PC-3 (cell line): Measurements from ENCODE around the gene MTRFR. TPM values are rescaled to one million over a fixed set of nuclear protein-coding genes. Genes with fewer than 3 reads are reported as not detected.

Experiments used
- ATAC-seq: fragments of 200-7000 bp; cut with Tn5 transposase; 2 replicates; pipeline ENCODE4 v1.9.1; 2020; ENCODE audit warnings: mild to moderate bottlenecking, moderate library complexity
- BruUV-seq: library from RNA; stranded (reverse); fragments of 400-500 nt; replicated peaks from 2 replicates; lab custom pipeline; 2021; lab: Mats Ljungman, UMichigan
- CTCF ChIA-PET: fragments of 300-600 bp; sonication (Branson Sonifier 250); formaldehyde crosslinking; loops from one replicate; lab custom pipeline; 2022; ENCODE audit warnings: antibody characterized with exemption; lab: Charles Lee
- POLR2A ChIA-PET: fragments of 300-600 bp; sonication (Branson Sonifier 250); formaldehyde crosslinking; loops from one replicate; lab custom pipeline; 2022; ENCODE audit warnings: antibody characterized with exemption; ENCODE audit not compliant: unreplicated experiment; lab: Charles Lee
- DNase-seq: peaks from one replicate; pipeline ENCODE4 v3.0.0-alpha.2; 2015
- H2AFZ ChIP-seq: fragments of 300-600 bp; sonication (generic); 2 replicates; pipeline ENCODE4 v1.6.0; 2016; ENCODE audit warnings: antibody characterized with exemption, low read length
- H3F3A ChIP-seq: fragments of 300-600 bp; sonication (generic); one replicate; pipeline ENCODE4 v1.6.0; 2017; ENCODE audit warnings: antibody characterized with exemption, low read length, control low read depth, mild to moderate bottlenecking; ENCODE audit not compliant: unreplicated experiment
- H3K27ac ChIP-seq: fragments of 300-600 bp; sonication (generic); 2 replicates; pipeline ENCODE4 v1.5.1; 2016; ENCODE audit warnings: mild to moderate bottlenecking, low read length
- H3K27me3 ChIP-seq: fragments of 300-600 bp; sonication (generic); 2 replicates; pipeline ENCODE4 v1.6.1; 2016; ENCODE audit warnings: low read length, mixed read lengths
- H3K36me3 ChIP-seq: fragments of 300-600 bp; sonication (generic); 2 replicates; pipeline ENCODE4 v1.6.1; 2016; ENCODE audit warnings: low read depth, mixed run types, low read length, mixed read lengths
- H3K4me1 ChIP-seq: fragments of 300-600 bp; sonication (generic); 2 replicates; pipeline ENCODE4 v1.5.1; 2016; ENCODE audit warnings: low read length; ENCODE audit not compliant: insufficient read depth
- H3K4me2 ChIP-seq: fragments of 300-600 bp; sonication (generic); 2 replicates; pipeline ENCODE4 v1.6.0; 2016; ENCODE audit warnings: low read length
- H3K4me3 ChIP-seq: fragments of 300-600 bp; sonication (generic); 2 replicates; pipeline ENCODE4 v1.5.1; 2016; ENCODE audit warnings: mild to moderate bottlenecking, low read length, mixed read lengths
- H3K79me2 ChIP-seq: fragments of 300-600 bp; sonication (generic); 2 replicates; pipeline ENCODE4 v1.6.1; 2017; ENCODE audit warnings: low read length, mixed read lengths
- H3K9ac ChIP-seq: fragments of 300-600 bp; sonication (generic); 2 replicates; pipeline ENCODE4 v1.6.0; 2016; ENCODE audit warnings: mild to moderate bottlenecking, low read length
- H3K9me2 ChIP-seq: fragments of 300-600 bp; sonication (generic); replicated peaks from 2 replicates; pipeline ENCODE4 v1.6.1; 2016; ENCODE audit warnings: mixed run types, low read length, mixed read lengths
- H3K9me3 ChIP-seq: fragments of 300-600 bp; sonication (generic); 2 replicates; pipeline ENCODE4 v1.6.1; 2016; ENCODE audit warnings: low read length, mixed read lengths
- H4K20me1 ChIP-seq: fragments of 300-600 bp; sonication (generic); 2 replicates; pipeline ENCODE4 v1.6.1; 2016; ENCODE audit warnings: low read length, mixed read lengths
- CTCF ChIP-seq: fragments of 300-600 bp; sonication (generic); conservative IDR thresholded peaks from 2 replicates; pipeline ENCODE4 v1.5.1; 2017; ENCODE audit warnings: antibody characterized with exemption, low read depth, mild to moderate bottlenecking, low read length
- EZH2 ChIP-seq: fragments of 300-600 bp; sonication (generic); IDR thresholded peaks from one replicate; pipeline ENCODE4 v1.6.1; 2017; ENCODE audit warnings: antibody characterized with exemption, mild to moderate bottlenecking, low read length; ENCODE audit not compliant: unreplicated experiment
- EZH2phosphoT487 ChIP-seq: fragments of 300-600 bp; sonication (generic); IDR thresholded peaks from 2 replicates; pipeline ENCODE4 v1.6.1; 2018; ENCODE audit warnings: mild to moderate bottlenecking, antibody characterized with exemption, low read length, borderline replicate concordance
- intact Hi-C: fragments of 100-400 bp; cut with micrococcal nuclease; formaldehyde crosslinking; loops from 2 replicates; pipeline ENCODE4 v1.9.0; 2023
- total RNA-seq: library from RNA; depleted of rRNA; stranded (reverse); fragments of >200 nt; gene quantifications from 2 replicates; pipeline ENCODE4 v1.2.3, GENCODE V29; 2014

The MTRFR gene
- total RNA-seq, 1 experiment from 2014 or later = 23.2 TPM

- CTCF ChIA-PET = no interaction called here
These were observed 55.6 kb downstream of the MTRFR start for GRCh38 chr12:123288751-123289346.

GRCh38 chr12:123289911-123290310, 56.7 kb downstream of the MTRFR start:
- Histone ChIP-seq H4K20me1 (no peaks in the 10 kb centered on the region), H3K4me3 (no peak overlapping the region), H3K36me3 (peaks cover 14% of the 10 kb centered on the region; the same call in 1 of the 2 replicates), H3K27me3 (no peaks in the 10 kb centered on the region), H3K4me1 (peaks cover 11% of the 10 kb centered on the region), H3K4me2 (no peak overlapping the region), H3K79me2 (no peaks in the 10 kb centered on the region), H3K27ac (no peak overlapping the region), H3K9ac (no peak overlapping the region), H3K9me3 (no peaks in the 10 kb centered on the region), H3K9me2 (no peaks in the 10 kb centered on the region), H3F3A (no peaks in the 10 kb centered on the region), H2AFZ (no peak overlapping the region)
- TF ChIP-seq CTCF (no peak), EZH2 (no peak), EZH2phosphoT487 (no peak)
- intact Hi-C loops = no loop called here
- DNase-seq (no peak), ATAC-seq (no peak)
- ChIA-PET POLR2A (no interaction called here), CTCF (no interaction called here)
- no TSS peak for BruUV-seq

More at GRCh38 chr12:123288751-123289346, 55.6 kb downstream of the MTRFR start:
- H3K27me3 ChIP-seq = no peaks in the 10 kb centered on the region
- H4K20me1 ChIP-seq = no peaks in the 10 kb centered on the region
- no peak overlapping the region for H3K4me2 ChIP-seq
- TF ChIP-seq EZH2phosphoT487 = no peak
- no peak for TF ChIP-seq EZH2
- TF ChIP-seq CTCF = no peak
- peaks cover 9% of the 10 kb centered on the region; the same call in 1 of the 2 replicates for H3K36me3 ChIP-seq
- ATAC-seq (no peak), DNase-seq (no peak)
- intact Hi-C loops = no loop called here
- peaks cover 11% of the 10 kb centered on the region for H3K4me1 ChIP-seq
- H3K9me3 ChIP-seq = no peaks in the 10 kb centered on the region
- H2AFZ ChIP-seq = no peak overlapping the region
- POLR2A ChIA-PET = no interaction called here
- no peak overlapping the region for H3K9ac ChIP-seq
- no peaks in the 10 kb centered on the region for H3K79me2 ChIP-seq
- no TSS peak for BruUV-seq
- H3K4me3 ChIP-seq = no peak overlapping the region
- H3K9me2 ChIP-seq = no peaks in the 10 kb centered on the region
- no peak overlapping the region for H3K27ac ChIP-seq
- H3F3A ChIP-seq = no peaks in the 10 kb centered on the region

DNA sequence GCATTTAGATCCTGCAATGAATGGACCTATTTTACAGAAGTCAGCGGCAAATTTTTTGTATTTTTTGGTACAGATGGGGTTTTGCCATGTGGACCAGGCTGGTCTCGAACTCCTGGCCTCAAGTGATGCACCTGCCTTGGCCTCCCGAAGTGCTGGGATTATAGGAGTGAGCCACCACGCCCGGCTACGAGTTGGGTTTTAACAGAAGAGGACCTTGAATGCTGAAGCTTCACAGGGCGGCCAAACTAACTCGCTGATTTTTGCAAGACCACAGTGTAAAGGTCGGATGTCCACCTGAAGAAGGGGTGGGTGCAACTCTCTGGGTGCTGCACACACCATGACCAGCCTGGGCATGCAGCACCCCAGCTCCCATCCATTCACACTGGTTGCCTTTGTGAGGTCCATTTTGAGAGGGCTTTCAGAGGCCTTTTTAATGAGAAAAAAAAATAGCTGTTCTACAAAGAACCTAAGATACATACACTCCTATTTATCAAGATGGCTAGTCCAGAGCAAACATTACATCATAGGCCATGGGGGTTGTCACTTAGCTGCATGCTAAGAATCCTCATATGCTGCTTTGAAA, 60.0 kb downstream of the MTRFR start:
- no TSS peak for BruUV-seq
- TF ChIP-seq EZH2phosphoT487 (no peak), EZH2 (no peak), CTCF (no peak)
- H3K9ac ChIP-seq = no peak overlapping the region
- no peak overlapping the region for H3K4me3 ChIP-seq
- POLR2A ChIA-PET = no interaction called here
- H3K36me3 ChIP-seq = peaks cover 36% of the 10 kb centered on the region
- DNase-seq (no peak), ATAC-seq (no peak)
- H4K20me1 ChIP-seq = no peaks in the 10 kb centered on the region
- H3K79me2 ChIP-seq = no peaks in the 10 kb centered on the region
- H3K27ac ChIP-seq = no peak overlapping the region
- H3K27me3 ChIP-seq = no peaks in the 10 kb centered on the region
- intact Hi-C loops = no loop called here
- no peaks in the 10 kb centered on the region for H3K9me3 ChIP-seq
- H3F3A ChIP-seq = no peaks in the 10 kb centered on the region
- H3K4me1 ChIP-seq = peaks cover 11% of the 10 kb centered on the region
- H3K9me2 ChIP-seq = no peaks in the 10 kb centered on the region
- H2AFZ ChIP-seq = no peak overlapping the region
- no peak overlapping the region for H3K4me2 ChIP-seq
- CTCF ChIA-PET = no interaction called here
